HG03354 (cell line): ENCODE data around the gene MAPK11.

Experiments used
- ATAC-seq: cut with Tn5 transposase; IDR thresholded peaks from one replicate; pipeline ENCODE4 v1.9.1; 2021; ENCODE audit warnings: mild to moderate bottlenecking; ENCODE audit not compliant: unreplicated experiment, poor library complexity, severe bottlenecking

The MAPK11 gene

GRCh38 chr22:50233223-50233622 lies 37.0 kb downstream of the MAPK11 start:
- no peak for ATAC-seq

GRCh38 chr22:50232481-50233151 lies 37.6 kb downstream of the MAPK11 start:
- ATAC-seq: no peak

DNA sequence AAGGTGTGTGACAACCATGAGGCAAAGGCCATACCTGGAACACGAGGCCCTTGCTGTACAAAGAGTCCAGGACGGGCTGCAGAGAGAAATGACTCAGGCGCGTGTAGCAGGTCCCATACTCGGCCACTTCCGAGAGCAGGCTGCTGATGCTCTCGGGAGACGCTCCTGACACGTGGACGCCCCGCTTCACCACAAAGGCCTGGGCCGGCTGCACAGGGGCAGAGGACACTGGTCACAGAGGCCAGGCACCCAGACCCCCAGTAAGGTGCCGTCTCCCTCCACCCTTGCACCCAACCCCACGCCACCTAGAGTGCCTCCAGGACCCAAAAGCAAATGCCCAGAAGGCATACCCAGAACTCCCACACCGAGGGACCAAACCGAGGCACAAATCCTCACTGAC lies 40.8 kb downstream of the MAPK11 start:
- no peak for ATAC-seq

- no peak for ATAC-seq
Observed at GRCh38 chr22:50228366-50228765, 41.8 kb downstream of the MAPK11 start.

DNA sequence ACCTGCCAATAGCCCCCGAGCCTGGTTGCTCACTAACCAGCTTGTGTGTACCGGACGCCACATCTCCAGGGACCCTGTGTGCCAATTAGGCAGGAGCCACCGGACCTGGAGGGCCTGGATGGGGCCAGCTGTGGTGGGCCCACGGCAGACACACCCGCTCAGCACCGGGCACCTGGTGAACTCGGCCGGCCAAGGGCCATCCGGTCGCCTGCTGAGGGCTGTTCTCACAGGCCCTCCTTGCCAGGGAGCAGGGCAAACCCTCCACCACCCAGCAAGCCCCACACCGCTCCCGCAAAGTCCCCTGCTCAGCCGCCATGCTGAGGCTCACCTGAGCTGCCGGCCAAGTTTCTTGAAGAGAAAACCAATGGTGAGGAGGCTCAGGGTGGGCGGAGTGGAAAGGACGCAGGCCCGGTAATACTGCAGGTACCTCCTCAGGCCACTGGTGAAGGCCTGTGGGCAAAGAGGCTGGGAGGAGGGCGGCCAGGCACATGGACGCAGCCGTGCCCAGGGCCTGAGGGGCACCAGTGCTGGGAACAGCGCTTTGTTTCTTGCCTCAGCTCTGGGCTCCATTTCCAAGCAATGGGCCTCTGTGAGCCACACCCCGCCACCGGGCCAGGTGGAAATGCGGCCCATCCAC lies 42.5 kb downstream of the MAPK11 start:
- no peak for ATAC-seq

GRCh38 chr22:50226875-50227165 lies 43.4 kb downstream of the MAPK11 start:
- no peak for ATAC-seq

DNA sequence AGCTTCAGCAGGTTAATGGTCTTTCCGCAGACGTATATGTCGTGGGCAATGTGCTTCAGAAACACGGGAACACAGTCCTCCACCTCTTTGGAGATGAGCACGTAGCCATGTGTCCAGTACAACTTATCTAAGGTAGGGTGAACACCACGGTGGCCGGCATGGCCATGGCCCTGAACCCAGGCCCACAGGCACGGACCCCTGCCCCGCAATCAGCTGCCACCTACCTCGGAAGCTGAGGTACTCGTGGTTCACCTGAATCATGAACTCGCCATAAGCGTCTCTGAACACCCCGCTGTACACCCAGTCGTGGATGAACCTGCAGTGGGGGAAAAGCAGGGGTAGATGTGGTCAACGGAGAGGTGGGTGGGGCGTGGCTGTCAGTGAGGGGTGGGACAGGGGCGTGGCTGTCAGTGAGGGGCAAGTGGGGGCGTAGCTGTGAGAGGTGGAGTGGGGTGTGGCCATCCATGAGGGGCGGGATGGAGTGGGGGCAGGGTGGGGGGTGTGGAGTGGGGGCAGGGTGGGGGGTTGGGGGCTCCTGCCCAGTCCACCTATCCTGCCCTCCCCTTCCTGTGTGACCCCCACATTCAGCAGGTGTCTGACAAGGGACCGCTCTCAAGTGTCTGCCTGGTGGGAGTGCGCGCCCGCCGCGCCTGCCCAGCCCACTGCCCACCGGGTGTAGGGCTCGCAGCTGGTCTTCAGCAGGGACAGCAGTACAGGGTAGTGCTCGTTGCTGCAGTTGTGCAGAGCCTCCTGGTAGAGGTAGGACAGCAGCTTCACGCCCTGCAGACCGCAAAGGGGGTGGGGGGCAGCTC lies 43.9 kb downstream of the MAPK11 start:
- no peak for ATAC-seq

GRCh38 chr22:50225200-50225969 lies 44.8 kb downstream of the MAPK11 start:
- ATAC-seq: no peak

DNA sequence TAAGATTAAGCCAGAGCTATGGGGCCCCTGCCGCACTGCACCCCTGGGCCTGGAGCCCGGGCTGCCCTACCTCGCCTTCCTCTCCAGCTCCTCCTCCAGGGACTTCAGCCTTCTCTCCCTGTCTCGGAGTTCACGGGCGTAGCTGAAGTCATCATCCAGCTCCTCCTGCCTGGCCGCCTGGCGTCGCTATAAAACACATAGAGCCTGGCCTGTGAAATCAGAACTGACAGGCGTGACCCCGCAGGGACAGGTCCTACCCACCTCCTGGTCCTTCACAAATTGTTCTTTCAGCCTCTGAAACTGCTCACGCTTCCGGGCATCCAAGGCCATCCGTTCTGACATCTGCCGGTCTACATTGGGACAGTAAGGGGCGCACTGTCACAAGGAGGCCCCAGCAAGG lies 46.1 kb downstream of the MAPK11 start:
- ATAC-seq: no peak

- no peak for ATAC-seq
Observed at GRCh38 chr22:50222508-50222907, 47.7 kb downstream of the MAPK11 start.

DNA sequence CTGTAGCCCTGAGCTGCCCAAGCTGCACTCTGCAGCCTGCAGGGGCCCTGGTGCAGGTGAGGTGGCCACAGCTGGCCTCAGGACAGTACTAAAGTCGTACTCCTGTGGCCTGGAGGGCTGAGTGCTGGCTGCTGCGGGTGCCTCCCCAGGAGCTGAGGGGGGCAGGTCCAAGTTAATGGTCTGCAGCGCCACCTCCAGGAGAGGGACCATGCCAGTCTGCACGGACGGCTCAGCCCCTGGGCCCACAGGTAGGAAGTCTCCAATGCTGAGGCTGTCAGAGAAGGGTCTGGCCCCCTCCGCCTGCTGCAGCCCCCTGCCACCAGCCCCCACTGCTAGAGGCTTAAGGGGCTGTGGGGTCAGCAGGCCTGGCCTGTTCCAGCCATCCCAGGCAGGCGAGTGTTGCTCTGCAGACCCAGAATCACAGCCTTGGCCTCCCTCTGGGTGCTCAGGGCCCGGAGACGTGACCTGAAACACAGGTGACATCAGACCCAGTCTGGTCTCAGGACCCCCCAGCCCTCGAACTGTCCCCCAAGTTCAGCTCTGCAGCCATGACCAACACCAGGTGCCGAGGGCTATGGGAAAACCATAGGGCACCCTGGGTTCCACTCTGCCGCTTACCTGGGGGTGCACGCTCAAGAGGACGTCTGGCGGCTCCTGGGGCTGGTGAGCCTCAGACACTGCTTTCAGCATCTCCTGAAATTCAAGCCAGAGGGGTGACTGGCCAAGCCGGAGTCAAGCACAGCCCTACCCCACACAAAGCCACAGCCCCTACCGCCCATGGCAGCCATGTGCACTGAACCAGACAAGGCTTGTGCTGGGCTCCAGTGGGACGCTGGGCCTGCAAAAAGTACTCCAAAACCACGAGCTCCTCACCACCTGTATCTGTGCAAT lies 48.5 kb downstream of the MAPK11 start:
- ATAC-seq: no peak

- no peak for ATAC-seq
Observed at GRCh38 chr22:50220603-50221409, 49.4 kb downstream of the MAPK11 start.

GRCh38 chr22:50219800-50220602 lies 50.2 kb downstream of the MAPK11 start:
- no peak for ATAC-seq

- ATAC-seq: no peak
Observed at GRCh38 chr22:50218996-50219727, 51.0 kb downstream of the MAPK11 start.

GRCh38 chr22:50218153-50218995 lies 51.8 kb downstream of the MAPK11 start:
- no peak for ATAC-seq

- ATAC-seq: no peak
Observed at GRCh38 chr22:50217543-50218152, 52.5 kb downstream of the MAPK11 start.
